GM18505 (cell line): ENCODE results near the gene CTBP1.
"Not testable (repeated sequence)": the region's sequence is repeated elsewhere in the genome, so short reads cannot be mapped to it uniquely, and the experiment has no call there.

ENCODE experiments used
- ATAC-seq: cut with Tn5 transposase; IDR thresholded peaks from one replicate; pipeline ENCODE4 v1.9.1; 2021; ENCODE audit not compliant: unreplicated experiment
- POLR2A ChIP-seq: IDR thresholded peaks from 4 replicates; pipeline ENCODE4 v1.6.1; 2011; ENCODE audit warnings: borderline replicate concordance; ENCODE audit not compliant: insufficient read depth, insufficient read length; ENCODE audit errors: extremely low read depth

CTBP1 gene

DNA sequence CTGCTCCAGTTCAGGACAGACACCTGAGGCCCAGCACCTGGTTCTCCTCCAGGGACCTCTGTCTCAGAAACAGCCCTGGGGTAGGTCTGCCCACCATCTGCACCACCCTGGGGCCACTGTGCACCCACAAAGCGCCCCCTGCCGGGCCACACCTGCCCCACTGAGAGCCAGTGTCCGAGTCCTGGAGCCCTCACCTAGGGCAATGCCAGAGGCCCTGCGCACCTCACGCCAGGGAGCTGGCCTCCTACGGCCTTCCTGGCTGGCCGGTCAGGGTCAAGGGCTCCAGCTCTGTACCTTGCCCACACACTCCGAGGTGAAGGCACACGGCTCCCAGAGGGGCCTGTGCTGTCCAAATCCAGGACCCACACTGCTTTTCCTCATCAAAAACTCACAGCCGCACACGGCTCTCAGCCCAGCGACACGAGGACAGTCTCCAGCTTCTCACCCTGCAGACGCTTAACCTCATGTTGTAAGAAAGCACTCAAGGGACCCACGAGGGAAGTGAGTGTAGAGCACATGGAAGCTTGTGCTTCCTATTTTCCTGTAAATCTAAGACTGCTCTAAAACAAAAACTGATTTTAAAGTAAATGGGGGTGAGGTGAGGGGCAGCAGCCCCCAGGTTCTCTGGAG, 5.4 kb downstream of the CTBP1 start:
- no peak for ATAC-seq
- no peak for TF ChIP-seq POLR2A

DNA sequence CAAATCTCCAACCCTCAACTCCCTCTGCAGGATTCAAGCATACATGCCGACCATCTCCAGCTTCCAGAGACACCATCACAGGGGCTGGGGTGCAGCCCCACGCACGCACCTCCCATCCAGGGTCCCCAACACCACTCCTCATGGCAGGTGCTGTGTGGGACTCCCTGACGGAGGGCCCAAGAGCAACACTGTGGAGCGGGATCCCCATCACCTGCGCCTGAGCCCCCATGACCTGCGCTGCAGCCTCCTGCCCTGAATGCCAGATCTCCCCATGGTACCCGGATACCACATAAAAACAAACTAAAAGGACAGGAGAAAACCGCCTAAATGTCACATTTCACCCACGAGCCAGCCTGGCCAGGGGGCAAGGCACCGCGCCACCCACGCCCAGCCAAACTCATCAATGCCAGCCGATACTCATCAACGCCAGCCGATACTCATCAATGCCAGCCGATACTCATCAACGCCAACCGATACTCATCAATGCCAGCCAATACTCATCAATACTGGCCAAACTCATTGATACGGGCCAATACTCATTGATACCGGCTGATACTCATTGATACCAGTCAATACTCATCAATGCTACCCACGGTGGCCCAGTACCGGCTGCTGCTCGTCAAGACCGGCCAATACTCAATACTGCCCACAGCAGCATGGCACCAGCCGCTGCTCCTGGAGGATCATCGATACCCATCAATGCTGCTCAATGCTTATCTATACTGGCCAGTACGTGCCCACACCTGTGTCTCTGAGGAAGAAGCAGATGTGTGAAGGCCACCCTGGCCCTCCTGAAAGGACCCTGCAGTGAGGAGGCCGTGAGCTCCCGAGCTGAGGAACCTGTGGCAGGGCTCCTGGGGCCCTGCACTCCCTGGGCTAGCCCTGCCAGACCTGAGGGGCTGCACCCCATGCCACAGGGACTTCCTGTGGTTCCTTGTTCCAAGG, 6.2 kb downstream of the CTBP1 start:
- TF ChIP-seq POLR2A, result no peak

DNA sequence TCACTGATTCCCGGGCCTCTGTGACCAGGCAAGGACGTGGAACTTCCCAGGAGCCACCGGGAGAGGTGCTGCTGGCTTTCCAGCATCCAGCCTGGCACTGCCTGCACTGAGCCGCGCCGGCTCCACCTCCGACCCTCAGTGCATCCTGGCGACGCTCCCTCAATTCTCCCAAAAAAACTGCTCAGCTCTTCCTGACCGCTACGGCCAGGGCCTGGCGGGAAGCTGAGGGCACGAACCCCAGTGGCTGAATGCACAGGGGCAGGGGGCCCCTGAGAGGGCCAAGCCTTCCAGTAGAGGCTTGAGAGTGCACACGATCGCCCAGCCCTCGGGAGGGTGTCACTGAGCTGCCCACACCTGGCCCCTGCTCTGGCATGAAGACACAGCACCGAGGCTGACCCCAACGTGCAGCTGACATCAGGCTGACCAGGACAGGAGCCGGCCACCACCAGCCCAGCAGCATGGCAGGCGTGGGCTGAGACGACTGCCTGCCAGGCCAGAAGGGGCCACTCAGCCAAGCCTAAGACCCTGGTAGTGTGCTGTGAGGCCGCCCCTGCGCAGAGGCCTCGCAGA, 6.9 kb downstream of the CTBP1 start:
- ATAC-seq, result no peak
- no peak for TF ChIP-seq POLR2A

More for the DNA sequence above, 6.2 kb downstream of the CTBP1 start:
- no peak for ATAC-seq

DNA sequence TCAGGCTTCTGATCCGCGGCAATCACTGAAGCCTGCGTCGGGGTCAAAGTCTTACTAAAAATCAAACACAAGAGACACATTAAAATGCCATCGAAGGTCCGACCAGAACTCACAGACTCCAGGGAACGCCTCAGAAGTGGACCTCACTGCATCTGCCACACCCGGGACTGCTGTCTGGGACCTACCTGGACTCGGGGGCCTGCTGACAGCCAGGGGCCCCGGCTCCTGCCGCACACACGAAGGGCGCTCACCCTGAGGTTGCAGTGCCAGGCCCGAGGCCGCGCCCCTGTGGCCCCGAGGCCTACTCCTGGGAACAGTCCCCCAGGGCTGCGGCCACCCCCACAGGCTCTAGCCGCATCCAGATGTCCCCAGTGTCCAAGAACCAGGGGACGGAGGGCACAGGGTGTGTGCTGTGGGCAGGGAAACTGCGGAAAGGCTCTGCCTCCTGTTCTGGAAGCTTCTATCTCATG, 7.4 kb downstream of the CTBP1 start:
- no peak for TF ChIP-seq POLR2A
- no peak for ATAC-seq

DNA sequence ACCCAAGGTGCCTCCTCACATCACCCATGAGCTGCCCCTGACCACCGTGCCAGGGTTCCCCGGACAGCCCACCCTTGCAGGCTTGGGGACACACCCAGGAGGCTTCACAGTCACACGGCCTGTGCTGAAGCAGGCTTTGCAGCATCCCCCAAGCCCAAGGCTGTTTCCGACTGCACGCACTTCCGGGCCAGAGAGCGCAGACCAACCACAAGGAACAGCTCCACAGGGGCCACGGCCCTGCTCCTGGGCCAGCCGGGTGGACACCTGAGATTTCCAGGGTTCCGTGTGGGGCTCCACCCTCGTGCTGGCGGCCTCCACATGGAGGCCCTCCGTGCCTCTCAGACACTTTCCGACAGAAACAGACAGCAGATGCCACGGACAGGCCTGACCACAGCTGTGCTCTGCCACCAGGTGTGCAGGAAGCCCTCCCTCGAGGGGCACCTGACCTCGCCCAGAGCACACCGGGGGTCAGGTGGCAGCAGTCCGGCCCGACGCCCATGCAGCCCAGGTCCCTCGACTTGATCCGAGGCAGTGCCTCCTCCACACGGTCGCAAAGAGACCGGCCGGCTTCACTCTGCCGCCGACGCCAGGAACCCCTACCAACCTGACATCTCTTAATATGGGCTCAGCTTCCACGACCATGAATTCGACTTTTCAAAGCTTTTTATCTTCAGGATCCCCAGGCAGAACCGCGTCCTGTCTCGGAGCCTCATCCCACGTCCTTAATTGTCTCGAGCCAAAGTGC, 8.0 kb downstream of the CTBP1 start:
- ATAC-seq, result no peak
- TF ChIP-seq POLR2A, result no peak

DNA sequence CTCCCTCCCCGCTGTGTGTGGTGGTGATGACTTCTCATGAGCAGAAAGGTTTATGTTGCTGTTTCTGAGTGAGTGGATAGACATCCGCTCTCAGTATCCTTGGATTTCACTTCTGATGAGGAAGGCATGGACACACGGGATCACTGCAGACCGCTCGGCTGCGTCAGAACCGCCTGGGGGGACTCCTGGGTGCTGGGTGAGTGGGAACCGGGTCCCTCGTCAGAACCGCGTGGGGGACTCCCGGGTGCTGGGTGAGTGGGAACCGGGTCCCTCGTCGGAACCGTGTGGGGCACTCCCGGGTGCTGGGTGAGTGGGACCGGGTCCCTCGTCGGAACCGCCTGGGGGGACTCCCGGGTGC, 9.0 kb downstream of the CTBP1 start:
- ATAC-seq, result no peak
- no peak for TF ChIP-seq POLR2A

DNA sequence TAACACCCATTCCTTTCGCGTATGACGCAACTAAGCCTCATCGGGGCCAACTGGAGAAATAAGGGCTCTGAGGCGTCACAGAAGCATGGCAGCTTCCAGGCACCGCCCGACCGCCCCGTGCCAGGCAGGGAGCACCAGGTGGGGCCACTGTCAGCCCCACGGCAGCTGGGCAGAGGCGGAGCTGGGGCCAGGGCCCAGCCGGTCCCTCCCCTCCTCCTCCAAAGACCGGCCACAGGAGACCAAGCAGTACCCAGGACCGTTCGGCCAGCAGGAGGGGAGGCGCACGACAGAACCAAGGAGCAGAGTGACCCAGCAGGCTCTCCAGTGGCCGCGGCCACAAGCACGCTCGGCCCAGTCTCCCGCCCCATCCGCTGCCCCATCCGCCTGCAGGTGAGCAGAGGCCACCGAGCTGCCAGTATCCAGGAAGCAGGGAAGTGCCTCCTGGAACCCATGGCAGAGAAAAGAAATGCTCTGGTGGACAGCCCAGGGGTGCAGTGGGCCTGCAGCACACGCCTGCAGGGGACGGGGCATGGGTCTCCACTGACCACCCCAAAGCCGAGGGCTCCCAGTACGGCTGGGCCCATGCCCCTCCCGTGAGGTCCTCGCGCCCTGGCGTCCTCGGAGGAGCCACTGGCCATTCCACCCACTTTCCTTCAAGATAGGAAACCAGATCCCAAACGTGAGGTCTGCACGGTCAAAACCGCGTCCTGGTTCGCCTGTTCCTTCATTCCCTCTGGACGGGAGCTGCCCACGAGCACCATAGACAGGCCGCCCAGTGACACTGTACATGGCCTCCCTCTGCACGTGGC, 9.6 kb downstream of the CTBP1 start:
- no peak for ATAC-seq
- TF ChIP-seq POLR2A, result no peak

DNA sequence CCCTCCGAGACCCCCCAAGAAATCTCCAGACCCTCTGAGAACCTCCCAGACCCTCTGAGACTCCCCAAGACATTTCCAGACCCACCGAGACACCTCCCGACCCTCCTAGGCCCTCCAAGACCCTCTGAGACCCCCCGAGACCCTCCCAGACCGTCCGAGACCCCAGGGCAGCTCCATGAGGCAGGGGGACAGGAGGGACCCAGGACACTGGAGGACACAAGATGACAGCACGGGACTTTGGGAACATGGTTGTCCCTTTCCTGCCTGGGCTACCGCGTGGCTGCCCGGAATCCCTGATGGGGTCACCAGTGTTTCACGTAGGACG, 10.3 kb downstream of the CTBP1 start:
- no peak for ATAC-seq
- no peak for TF ChIP-seq POLR2A

DNA sequence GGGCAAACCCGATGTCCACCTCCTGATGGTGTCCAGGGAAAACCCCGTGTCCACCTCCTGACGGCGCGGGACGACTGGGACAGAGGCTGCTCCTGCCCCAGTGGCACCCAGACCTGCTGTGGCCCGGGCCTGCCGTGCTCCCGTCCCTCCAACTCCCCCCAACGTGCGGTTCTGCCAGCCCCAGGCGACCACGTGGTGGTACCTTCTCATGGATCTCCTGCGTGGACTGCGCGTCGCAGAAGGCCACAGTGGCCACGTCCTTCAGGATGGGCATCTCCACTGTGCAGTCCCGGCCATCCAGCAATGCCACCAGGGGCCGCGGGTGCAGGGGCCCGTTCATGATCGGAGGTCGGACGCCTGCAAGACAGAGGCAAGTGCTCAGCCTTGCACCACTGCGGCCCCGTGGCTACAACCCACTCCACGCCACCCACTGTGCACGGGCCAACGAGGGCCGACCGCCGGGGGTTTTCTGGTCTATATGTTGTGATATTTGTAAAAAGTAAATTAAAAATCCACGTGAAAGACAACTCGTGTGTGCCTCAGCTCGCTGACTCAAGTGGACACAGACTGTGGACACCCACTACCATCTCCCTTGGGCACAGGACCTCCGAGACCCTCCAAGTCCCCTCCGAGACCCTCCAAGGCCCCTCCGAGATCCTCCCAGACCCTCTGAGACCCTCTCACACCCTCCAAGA, 10.8 kb downstream of the CTBP1 start:
- TF ChIP-seq POLR2A, result no peak
- ATAC-seq, result no peak

DNA sequence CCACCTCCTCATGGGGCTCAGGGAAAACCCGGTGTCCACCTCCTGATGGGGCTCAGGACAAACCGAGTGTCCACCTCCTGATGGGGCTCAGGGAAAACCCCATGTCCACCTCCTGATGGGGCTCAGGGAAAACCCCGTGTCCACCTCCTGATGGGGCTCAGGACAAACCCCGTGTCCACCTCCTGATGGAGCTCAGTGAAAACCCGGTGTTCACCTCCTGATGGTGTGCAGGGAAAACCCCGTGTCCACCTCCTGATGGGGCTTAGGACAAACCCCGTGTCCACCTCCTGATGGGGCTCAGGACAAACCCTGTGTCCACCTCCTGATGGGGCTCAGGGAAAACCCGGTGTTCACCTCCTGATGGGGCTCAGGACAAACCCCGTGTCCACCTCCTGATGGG, 11.7 kb downstream of the CTBP1 start:
- ATAC-seq, result not testable (repeated sequence)

DNA sequence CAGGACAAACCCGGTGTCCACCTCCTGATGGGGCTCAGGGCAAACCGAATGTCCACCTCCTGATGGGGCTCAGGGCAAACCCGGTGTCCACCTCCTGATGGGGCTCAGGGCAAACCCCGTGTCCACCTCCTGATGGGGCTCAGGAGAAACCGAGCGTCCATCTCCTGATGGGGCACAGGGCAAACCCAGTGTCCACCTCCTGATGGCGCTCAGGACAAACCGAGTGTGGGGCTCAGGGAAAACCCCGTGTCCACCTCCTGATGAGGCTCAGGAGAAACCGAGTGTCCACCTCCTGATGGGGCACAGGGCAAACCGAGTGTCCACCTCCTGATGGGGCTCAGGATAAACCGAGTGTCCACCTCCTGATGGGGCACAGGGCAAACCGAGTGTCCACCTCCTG, 12.1 kb downstream of the CTBP1 start:
- ATAC-seq, result not testable (repeated sequence)

DNA sequence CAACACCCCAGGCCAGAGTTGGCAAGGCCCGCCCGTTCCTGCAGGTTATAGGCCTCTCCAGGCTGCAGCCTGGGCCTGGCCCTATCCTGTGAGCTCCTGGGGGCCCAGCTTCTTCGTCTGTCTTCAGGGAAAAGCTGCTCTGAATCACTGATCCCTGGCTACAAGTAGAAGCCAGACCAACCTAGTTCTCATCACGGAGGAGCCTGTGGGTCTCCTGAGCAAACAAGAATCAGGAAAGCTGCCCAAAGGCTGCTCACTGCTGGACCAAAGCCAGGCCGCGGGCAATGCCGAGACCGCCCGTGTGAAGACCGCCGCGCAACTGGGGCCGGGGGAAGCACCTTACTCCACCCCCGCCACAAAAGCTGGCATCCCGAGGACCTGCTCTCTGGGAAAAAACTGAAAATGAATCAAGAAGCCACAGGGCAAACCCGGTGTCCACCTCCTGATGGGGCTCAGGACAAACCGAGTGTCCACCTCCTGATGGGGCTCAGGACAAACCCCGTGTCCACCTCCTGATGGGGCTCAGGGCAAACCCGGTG, 12.8 kb downstream of the CTBP1 start:
- no peak for ATAC-seq
- TF ChIP-seq POLR2A, result no peak
